ENCODE measurements around the gene SPATS2L. TPM values are rescaled to one million over a fixed set of nuclear protein-coding genes. Genes with fewer than 3 reads are reported as not detected.

The SPATS2L gene
- total and polyA plus RNA-seq, 2 donors (not counting 1 experiment from before 2014, with no cell fraction given) = 0.27 to 0.44 TPM

GRCh38 chr2:200348897-200349563 lies 42.5 kb downstream of the SPATS2L start:
- Histone ChIP-seq H3K9ac (ENCODE audit: low read length) (no peak overlapping the region), H2AFZ (ENCODE audit: insufficient read depth, low read depth, low read length, poor library complexity, severe bottlenecking) (no peak overlapping the region), H3K36me3 (replicated peaks in 1 of 2; ENCODE audit: control extremely low read depth in 1 of 2, control insufficient read depth in 1 of 2, extremely low read depth in 1 of 2, insufficient read depth in 2 of 2, low read length in 1 of 2) (no peaks in the 10 kb centered on the region), H3K9me3 (ENCODE audit: control extremely low read depth in 1 of 3, control insufficient read depth in 2 of 3, insufficient read depth in 1 of 3, low read length in 2 of 3) (no peaks in the 10 kb centered on the region), H3K27me3 (replicated peaks in 1 of 4; ENCODE audit: control extremely low read depth in 1 of 4, control insufficient read depth in 3 of 4, insufficient read depth in 4 of 4, low read length in 3 of 4) (no peaks in the 10 kb centered on the region), H4K20me1 (ENCODE audit: control insufficient read depth, insufficient read depth, low read length, poor library complexity, severe bottlenecking) (no peaks in the 10 kb centered on the region), H3K4me2 (replicated peaks; ENCODE audit: low read depth, low read length, poor library complexity, severe bottlenecking) (no peak overlapping the region), H3K27ac (ENCODE audit: low read length in 2 of 2) (no peak overlapping the region), H3K4me1 (ENCODE audit: control insufficient read depth in 2 of 2, insufficient read depth in 2 of 2, low read length in 2 of 2) (no peaks in the 10 kb centered on the region), H3K79me2 (ENCODE audit: control insufficient read depth, insufficient read depth, low read length) (no peaks in the 10 kb centered on the region), H3K4me3 (ENCODE audit: control extremely low read depth in 1 of 5, extremely low read depth in 1 of 5, insufficient read depth in 1 of 5, low read depth in 2 of 5, low read length in 4 of 5) (no peak overlapping the region)
- CTCF ChIA-PET = no interaction called here
- intact Hi-C loops (cut with micrococcal nuclease) = no loop called here
- WGBS (ENCODE audit: insufficient coverage) = 89% methylated on average over 7 of the region's 9 CpGs
- Mint-ChIP-seq H3K4me1 (no peaks in the 10 kb centered on the region), H3K27me3 (peaks cover 25% of the 10 kb centered on the region), H3K9me3 (ENCODE audit: insufficient read depth) (no peaks in the 10 kb centered on the region), H3K4me3 (no peak overlapping the region), H3K27ac (no peak overlapping the region)
- POLR2A ChIA-PET = no interaction called here
- DNase-seq (no peak), ATAC-seq (ENCODE audit: low read depth) (no peak)
- no peak for TF ChIP-seq CTCF (IDR thresholded peaks at IDR 0.05)
- TF ChIP-seq EZH2 (IDR thresholded peaks at IDR 0.05; ENCODE audit: borderline replicate concordance, insufficient read depth, low read depth, low read length, poor library complexity, severe bottlenecking) = no peak

DNA sequence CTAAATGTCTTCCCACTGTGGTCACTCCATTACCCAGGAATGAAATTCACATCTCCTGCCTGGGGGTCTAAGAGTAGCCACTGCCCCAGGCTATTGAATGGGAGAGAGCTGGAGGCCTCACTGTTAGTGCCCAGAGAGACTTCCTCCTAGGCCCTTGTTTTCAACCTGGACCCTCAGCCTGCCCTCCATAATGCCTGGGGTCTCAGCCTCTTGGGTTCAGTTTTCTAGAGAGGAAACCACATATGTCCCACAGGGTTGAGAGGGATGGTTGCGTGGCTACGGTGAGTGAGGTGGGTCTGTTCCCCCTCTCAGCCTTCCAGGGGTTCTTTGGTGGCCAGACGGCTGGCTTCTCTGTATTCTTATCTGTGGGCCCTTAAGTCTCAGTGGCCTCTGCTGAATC lies 43.4 kb downstream of the SPATS2L start:
- Mint-ChIP-seq H3K4me1 (no peaks in the 10 kb centered on the region), H3K27ac (no peak overlapping the region), H3K27me3 (peaks cover 21% of the 10 kb centered on the region), H3K9me3 (ENCODE audit: insufficient read depth) (no peaks in the 10 kb centered on the region), H3K4me3 (no peak overlapping the region)
- Histone ChIP-seq H3K4me3 (ENCODE audit: control extremely low read depth in 1 of 5, extremely low read depth in 1 of 5, insufficient read depth in 1 of 5, low read depth in 2 of 5, low read length in 4 of 5) (no peak overlapping the region), H3K4me2 (replicated peaks; ENCODE audit: low read depth, low read length, poor library complexity, severe bottlenecking) (no peak overlapping the region), H3K36me3 (replicated peaks in 1 of 2; ENCODE audit: control extremely low read depth in 1 of 2, control insufficient read depth in 1 of 2, extremely low read depth in 1 of 2, insufficient read depth in 2 of 2, low read length in 1 of 2) (no peaks in the 10 kb centered on the region), H3K27ac (ENCODE audit: low read length in 2 of 2) (no peak overlapping the region), H3K27me3 (replicated peaks in 1 of 4; ENCODE audit: control extremely low read depth in 1 of 4, control insufficient read depth in 3 of 4, insufficient read depth in 4 of 4, low read length in 3 of 4) (no peaks in the 10 kb centered on the region), H3K79me2 (ENCODE audit: control insufficient read depth, insufficient read depth, low read length) (no peaks in the 10 kb centered on the region), H3K9ac (ENCODE audit: low read length) (no peak overlapping the region), H2AFZ (ENCODE audit: insufficient read depth, low read depth, low read length, poor library complexity, severe bottlenecking) (no peak overlapping the region), H4K20me1 (ENCODE audit: control insufficient read depth, insufficient read depth, low read length, poor library complexity, severe bottlenecking) (no peaks in the 10 kb centered on the region), H3K4me1 (ENCODE audit: control insufficient read depth in 2 of 2, insufficient read depth in 2 of 2, low read length in 2 of 2) (no peaks in the 10 kb centered on the region), H3K9me3 (ENCODE audit: control extremely low read depth in 1 of 3, control insufficient read depth in 2 of 3, insufficient read depth in 1 of 3, low read length in 2 of 3) (no peaks in the 10 kb centered on the region)
- DNase-seq (no peak), ATAC-seq (ENCODE audit: low read depth) (no peak)
- intact Hi-C loops (cut with micrococcal nuclease) = no loop called here
- TF ChIP-seq EZH2 (IDR thresholded peaks at IDR 0.05; ENCODE audit: borderline replicate concordance, insufficient read depth, low read depth, low read length, poor library complexity, severe bottlenecking) (no peak), CTCF (IDR thresholded peaks at IDR 0.05) (no peak)
- ChIA-PET CTCF (no interaction called here), POLR2A (no interaction called here)
- 74% methylated on average over 3 of the region's 3 CpGs for WGBS (ENCODE audit: insufficient coverage)
